ENCODE data around the gene DNAH14. TPM values are rescaled to one million over a fixed set of nuclear protein-coding genes. Genes with fewer than 3 reads are reported as not detected.

Gene DNAH14
- total and polyA plus RNA-seq, 2 of the 13 experiments (the other 11 are each of a cell fraction or from before 2014, with no cell fraction given), result 4.5 to 27.5 TPM

- TF ChIP-seq FOXK2 (IDR thresholded peaks at IDR 0.05) (no peak), ZFX (CRISPR knock-in tag; IDR thresholded peaks at IDR 0.05; ENCODE audit: low read depth) (no peak), BCL3 (CRISPR knock-in tag; IDR thresholded peaks at IDR 0.05) (no peak), ZHX1 (CRISPR knock-in tag; IDR thresholded peaks at IDR 0.05; ENCODE audit: low read depth) (no peak), ZNF780A (CRISPR knock-in tag; IDR thresholded peaks at IDR 0.05) (no peak), CENPBD1 (CRISPR knock-in tag; IDR thresholded peaks at IDR 0.05; ENCODE audit: borderline replicate concordance, low read depth) (no peak), ZNF878 (CRISPR knock-in tag; IDR thresholded peaks at IDR 0.05) (no peak), TARDBP (CRISPR knock-in tag; IDR thresholded peaks at IDR 0.05) (no peak), ZNF34 (CRISPR knock-in tag; IDR thresholded peaks at IDR 0.05; ENCODE audit: borderline replicate concordance) (no peak), THAP8 (CRISPR knock-in tag; IDR thresholded peaks at IDR 0.05; ENCODE audit: borderline replicate concordance) (no peak), USF2 (IDR thresholded peaks at IDR 0.05; ENCODE audit: low read depth, low read length) (no peak), USF2 (CRISPR knock-in tag; IDR thresholded peaks at IDR 0.05; ENCODE audit: borderline replicate concordance) (no peak), FOXP4 (CRISPR knock-in tag; IDR thresholded peaks at IDR 0.05) (peak; percentile 73), ZNF781 (CRISPR knock-in tag; IDR thresholded peaks at IDR 0.05; ENCODE audit: borderline replicate concordance, not compliant biosample characterization) (no peak), ZNF770 (CRISPR knock-in tag; IDR thresholded peaks at IDR 0.05) (no peak), MAF1 (CRISPR knock-in tag; IDR thresholded peaks at IDR 0.05; ENCODE audit: borderline replicate concordance) (no peak), NFE2L1 (CRISPR knock-in tag; IDR thresholded peaks at IDR 0.05; ENCODE audit: borderline replicate concordance) (no peak), ZBTB1 (CRISPR knock-in tag; IDR thresholded peaks at IDR 0.05; ENCODE audit: borderline replicate concordance) (no peak)
Measured at GRCh38 chr1:225209153-225209552, 279.7 kb downstream of the DNAH14 start (continued).
